NCI-H2081 treated with DMSO at 0.1 percent for 48 hours (cell line): ENCODE data around the gene SMIM9.

Experiments
- DNase-seq: peaks from one replicate; lab custom pipeline; 2025; lab: John Stamatoyannopoulos, UW

The SMIM9 gene

GRCh38 chrX:154780968-154781367 is 53.5 kb downstream of the SMIM9 start:
- DNase-seq, result no peak

DNA sequence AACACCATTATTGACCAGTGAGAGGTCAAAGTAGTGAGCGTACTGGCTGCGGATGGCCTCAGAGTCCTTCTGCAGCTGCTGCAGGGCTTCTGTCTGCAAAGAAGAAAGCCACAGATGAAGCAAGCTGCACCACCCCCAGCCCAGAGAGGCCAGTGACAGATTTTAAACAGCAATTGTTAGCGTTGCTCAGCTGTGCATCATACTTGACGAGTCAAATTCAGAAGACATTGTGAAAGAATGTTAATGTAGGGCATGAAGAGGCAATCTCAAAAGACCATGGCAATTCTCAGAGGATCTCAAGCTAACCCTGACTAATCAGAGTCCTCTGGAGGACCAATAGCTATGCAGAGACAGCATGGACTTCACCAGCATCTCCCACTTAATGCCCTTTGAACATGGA is 55.2 kb downstream of the SMIM9 start:
- DNase-seq, result no peak

DNA sequence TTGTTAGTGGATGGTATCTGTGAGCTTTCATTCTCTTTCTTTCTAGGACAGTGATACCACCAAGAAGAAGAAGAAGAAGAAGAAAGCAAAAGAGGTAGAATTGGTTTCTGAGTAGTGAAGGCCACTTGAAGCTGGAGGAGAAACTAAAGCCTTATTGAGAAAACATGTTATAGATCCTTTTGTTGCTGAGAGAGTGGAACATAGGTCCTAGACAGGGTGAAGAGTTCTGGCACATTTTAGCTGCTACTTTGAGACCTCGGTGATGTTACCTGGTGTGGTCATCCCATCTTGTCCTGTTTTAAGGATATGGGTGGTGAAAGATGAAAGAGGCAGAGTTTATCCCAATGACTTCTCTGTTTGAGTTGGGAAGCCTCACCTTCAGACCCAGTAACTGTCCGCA is 57.7 kb downstream of the SMIM9 start:
- DNase-seq, result no peak

GRCh38 chrX:154775419-154776349 is 58.8 kb downstream of the SMIM9 start:
- no peak for DNase-seq

DNA sequence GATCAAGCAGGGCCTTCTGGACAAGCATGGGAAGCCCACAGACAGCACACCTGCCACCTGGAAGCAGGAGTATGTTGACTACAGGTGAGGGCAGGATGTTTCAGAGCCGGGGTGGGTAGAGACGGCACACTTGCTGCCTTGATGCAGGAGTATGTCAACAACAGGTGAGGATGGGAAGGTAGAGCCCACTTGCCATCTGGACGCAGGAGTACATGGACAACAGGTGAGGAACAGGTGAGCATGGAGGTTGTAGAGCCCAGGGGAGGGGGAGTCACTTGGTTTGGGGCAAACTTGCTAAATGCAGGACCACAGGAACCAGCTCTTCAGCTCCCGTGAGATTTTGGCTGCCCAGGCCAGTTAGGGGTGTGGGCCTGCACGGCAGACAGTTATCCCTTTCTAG is 59.8 kb downstream of the SMIM9 start:
- DNase-seq, result no peak
